Measurements from ENCODE around the gene ATF6B. TPM values are rescaled to one million over a fixed set of nuclear protein-coding genes. Genes with fewer than 3 reads are reported as not detected.

Gene ATF6B
- total and polyA plus RNA-seq, 7 donors = 13.0 to 35.2 (median 19.2) TPM

GRCh38 chr6:32139590-32139989 is 11.5 kb upstream of the ATF6B start:
- WGBS, 3 donors = 48 to 53% (median 50%) methylated on average over 5 of the region's 5 CpGs

GRCh38 chr6:32137454-32137853 is 9.4 kb upstream of the ATF6B start:
- Histone ChIP-seq H3K27me3 (ENCODE audit: insufficient read depth in 3 of 3, low read length in 2 of 3) (peaks cover 0 to 5% (median 2%) of the 10 kb centered on the region in 3 donors), H3K9me3 (no peaks in the 10 kb centered on the region), H3K27ac (no peak overlapping the region), H3K4me1 (no peaks in the 10 kb centered on the region), H3K36me3 (ENCODE audit: insufficient read depth in 1 of 2, low read depth in 1 of 2) (no peaks in the 10 kb centered on the region), H3K4me3 (no peak overlapping the region)
- intact Hi-C loops (cut with DNase I) = no loop called here
- no peak for DNase-seq
- no peak for ATAC-seq
- TF ChIP-seq CTCF (IDR thresholded peaks at IDR 0.05) = no peak

More at GRCh38 chr6:32139590-32139989, 11.5 kb upstream of the ATF6B start:
- no peak for DNase-seq
- TF ChIP-seq CTCF (IDR thresholded peaks at IDR 0.05) = no peak
- Histone ChIP-seq H3K4me1 (no peaks in the 10 kb centered on the region), H3K4me3 (no peak overlapping the region), H3K36me3 (ENCODE audit: insufficient read depth in 1 of 2, low read depth in 1 of 2) (no peaks in the 10 kb centered on the region), H3K27ac (no peak overlapping the region), H3K27me3 (ENCODE audit: insufficient read depth in 3 of 3, low read length in 2 of 3) (peaks cover 0 to 5% (median 2%) of the 10 kb centered on the region in 3 donors), H3K9me3 (no peaks in the 10 kb centered on the region)
- no peak for ATAC-seq
- intact Hi-C loops (cut with DNase I) = no loop called here

- no peak overlapping the region for H3K27ac ChIP-seq
- WGBS, 3 donors = 73 to 79% (median 78%) methylated on average over 4 of the region's 4 CpGs
- peaks cover 8% of the 10 kb centered on the region for H3K4me1 ChIP-seq
- H3K9me3 ChIP-seq = no peaks in the 10 kb centered on the region
- ATAC-seq (no peak), DNase-seq (no peak)
- H3K36me3 ChIP-seq (ENCODE audit: insufficient read depth in 1 of 2, low read depth in 1 of 2) = no peaks in the 10 kb centered on the region
- no peak for TF ChIP-seq CTCF (IDR thresholded peaks at IDR 0.05)
- H3K4me3 ChIP-seq = no peak overlapping the region
- intact Hi-C loops (cut with DNase I) = no loop called here
- no peaks in the 10 kb centered on the region for H3K27me3 ChIP-seq (ENCODE audit: insufficient read depth in 3 of 3, low read length in 2 of 3)
These were observed 5.7 kb upstream of the ATF6B start for GRCh38 chr6:32133786-32134185.

GRCh38 chr6:32132110-32132509 is 4.1 kb upstream of the ATF6B start:
- Histone ChIP-seq H3K4me1 (peaks cover 17% of the 10 kb centered on the region), H3K27me3 (ENCODE audit: insufficient read depth in 3 of 3, low read length in 2 of 3) (no peaks in the 10 kb centered on the region), H3K36me3 (ENCODE audit: insufficient read depth in 1 of 2, low read depth in 1 of 2) (peaks cover 0 to 2% of the 10 kb centered on the region in 2 donors), H3K9me3 (no peaks in the 10 kb centered on the region), H3K27ac (no peak overlapping the region), H3K4me3 (no peak overlapping the region)
- no peak for DNase-seq
- no peak for ATAC-seq
- no peak for TF ChIP-seq CTCF (IDR thresholded peaks at IDR 0.05)
- intact Hi-C loops (cut with DNase I) = no loop called here

GRCh38 chr6:32131439-32131948 is 3.4 kb upstream of the ATF6B start:
- intact Hi-C loops (cut with DNase I) = no loop called here
- no peak overlapping the region for H3K27ac ChIP-seq
- DNase-seq (peak in 1 of 2 donors; percentile 33), ATAC-seq (no peak)
- 90 to 92% (median 90%) methylated on average over 14 of the region's 14 CpGs for WGBS, 3 donors
- H3K9me3 ChIP-seq = no peaks in the 10 kb centered on the region
- no peak overlapping the region for H3K4me3 ChIP-seq
- peaks cover 0 to 8% of the 10 kb centered on the region in 2 donors for H3K36me3 ChIP-seq (ENCODE audit: insufficient read depth in 1 of 2, low read depth in 1 of 2)
- H3K4me1 ChIP-seq = peaks cover 22% of the 10 kb centered on the region
- TF ChIP-seq CTCF (IDR thresholded peaks at IDR 0.05) = no peak
- no peaks in the 10 kb centered on the region for H3K27me3 ChIP-seq (ENCODE audit: insufficient read depth in 3 of 3, low read length in 2 of 3)

Measured in psoas muscle (tissue), 8 donors.